GM12874 (cell line): ENCODE measurements around the gene CLIC4.

Experiments used
- CTCF ChIP-seq: IDR thresholded peaks from 2 replicates; pipeline ENCODE4 v1.5.1; 2011; ENCODE audit warnings: low read depth, mild to moderate bottlenecking, control low read depth, low read length, moderate library complexity; ENCODE audit not compliant: insufficient read depth

The CLIC4 gene

GRCh38 chr1:24778141-24778540 lies 32.9 kb downstream of the CLIC4 start:
- no peak for TF ChIP-seq CTCF

DNA sequence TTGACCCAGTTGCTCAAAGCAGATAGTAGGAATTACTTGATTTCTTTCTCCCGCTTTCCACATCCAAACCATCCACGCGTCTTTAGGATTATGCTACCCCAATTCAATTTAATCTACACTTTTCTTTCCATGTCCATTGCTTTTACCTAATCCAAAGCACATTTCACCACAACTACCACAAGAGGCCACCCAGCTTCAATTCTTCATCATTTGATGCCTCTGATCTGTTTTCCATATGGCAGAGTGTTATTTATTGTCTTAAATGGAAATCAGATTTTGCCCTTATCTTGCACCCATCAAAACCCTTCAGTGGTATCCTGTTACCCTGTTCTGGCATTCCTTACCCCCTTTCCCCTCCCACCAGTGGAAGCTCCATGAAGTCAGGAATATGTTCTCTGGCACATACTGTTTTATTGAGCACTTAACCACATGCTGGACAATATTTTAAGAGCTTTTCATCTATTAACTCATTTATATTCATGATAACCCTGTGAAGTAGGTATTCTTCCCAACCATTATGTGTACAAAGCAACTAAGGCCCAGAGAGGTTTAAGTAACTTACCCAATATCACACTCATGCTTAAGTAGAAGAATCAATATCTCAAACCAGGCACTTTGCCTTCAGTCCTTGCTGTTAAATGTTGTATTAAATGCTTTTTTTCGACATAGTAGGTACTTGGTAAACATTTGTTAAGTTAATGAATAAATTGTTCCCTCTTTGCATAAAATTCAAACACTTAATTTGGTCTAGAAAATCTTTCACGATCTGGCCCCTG lies 34.6 kb downstream of the CLIC4 start:
- TF ChIP-seq CTCF: no peak

GRCh38 chr1:24782689-24783088 lies 37.4 kb downstream of the CLIC4 start:
- no peak for TF ChIP-seq CTCF

DNA sequence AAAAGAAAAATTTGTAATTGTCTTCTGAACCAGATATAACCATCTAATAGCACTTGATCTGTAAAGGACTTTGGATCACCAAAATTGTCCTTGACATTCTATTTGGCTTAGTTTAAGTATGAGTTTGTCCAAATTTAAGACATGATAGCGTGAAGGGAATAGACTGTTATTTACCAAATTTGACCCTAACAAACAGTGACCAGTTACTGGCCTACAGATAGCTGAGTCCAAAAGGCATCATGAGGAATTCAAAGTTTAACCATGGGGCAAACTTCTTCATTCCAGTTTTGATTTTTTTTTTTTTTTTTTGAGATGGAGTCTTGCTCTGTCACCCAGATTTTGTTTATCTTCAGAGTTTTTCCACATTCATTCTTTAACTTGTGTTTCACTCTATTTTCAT lies 38.5 kb downstream of the CLIC4 start:
- TF ChIP-seq CTCF: no peak

DNA sequence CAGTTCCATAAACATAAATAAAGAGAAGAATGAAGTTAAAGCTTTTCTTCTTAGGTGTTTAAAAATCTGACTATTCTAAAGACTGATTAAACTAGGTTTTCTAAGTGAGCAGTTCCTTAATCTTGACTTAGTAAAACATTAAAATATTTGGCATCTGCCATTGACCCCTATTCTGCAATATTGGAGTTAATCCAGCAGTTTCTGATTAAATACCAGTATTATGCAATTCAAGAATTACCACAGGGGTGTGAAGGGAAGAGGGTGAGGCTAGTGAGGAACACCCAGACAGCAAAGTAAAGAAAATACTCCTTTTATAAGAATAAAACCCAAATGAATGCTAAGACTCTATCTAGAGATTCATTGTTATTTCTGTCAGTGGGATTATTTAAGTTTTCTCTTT lies 40.9 kb downstream of the CLIC4 start:
- TF ChIP-seq CTCF: no peak

DNA sequence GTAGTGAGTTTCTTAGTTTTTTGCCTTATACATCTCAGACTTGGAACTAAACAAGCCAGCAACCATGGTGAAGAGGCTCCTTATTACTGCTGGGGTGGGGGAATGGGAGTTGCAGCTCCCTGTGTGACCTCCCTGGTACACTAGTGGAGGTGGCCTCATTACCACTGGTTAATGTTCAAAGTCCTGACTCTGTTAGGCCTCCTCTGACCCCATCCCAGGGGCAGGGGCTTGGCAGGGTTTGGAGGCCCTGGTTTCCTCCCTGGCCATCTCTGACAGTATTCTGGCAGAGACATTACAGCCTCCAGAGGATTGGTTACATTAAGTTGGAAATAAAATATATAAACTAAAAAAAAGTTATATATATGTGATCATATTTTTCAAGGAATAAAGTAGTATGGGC lies 45.2 kb downstream of the CLIC4 start:
- no peak for TF ChIP-seq CTCF

DNA sequence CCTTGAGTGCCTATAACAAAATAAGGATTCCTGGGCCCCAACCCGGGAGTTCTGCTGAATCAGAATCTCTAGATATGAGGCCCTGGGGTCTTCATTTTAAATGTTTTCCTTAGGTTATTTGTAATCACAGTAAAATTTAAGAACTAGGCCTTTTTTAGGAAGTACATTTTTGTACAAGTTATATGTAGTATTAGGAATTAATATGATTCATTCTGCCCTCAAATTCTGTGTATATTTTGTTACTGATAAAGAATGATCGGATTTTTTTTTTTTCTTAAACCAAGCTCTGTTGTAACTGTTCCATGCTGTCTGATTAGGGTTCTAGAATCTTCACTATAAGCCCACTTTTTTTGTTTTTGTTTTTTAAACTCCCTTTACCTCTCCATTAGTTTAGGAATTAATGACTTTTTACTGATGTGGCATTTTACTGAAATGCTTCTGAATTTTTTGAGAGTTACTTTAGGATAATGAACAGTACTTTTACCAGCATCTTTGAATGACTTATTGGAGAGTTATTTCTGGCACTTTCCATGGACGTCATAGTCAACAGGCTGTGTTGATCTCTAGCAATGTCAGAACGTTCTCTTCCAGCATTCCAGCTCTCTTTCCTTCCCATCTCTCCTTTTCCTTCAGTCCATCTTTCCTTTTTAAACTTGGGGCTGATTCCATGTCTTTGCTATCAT lies 48.3 kb downstream of the CLIC4 start:
- TF ChIP-seq CTCF: no peak
